OCI-LY1 (cell line): ENCODE measurements around the gene SMYD3.

Source experiments
- H2AFZ ChIP-seq: fragments of 200-600 bp; sonication (generic), shearing (Covaris generic); 2 replicates; pipeline ENCODE4 v1.6.0; 2014; ENCODE audit warnings: antibody characterized with exemption, mild to moderate bottlenecking, low read length
- H3F3A ChIP-seq: fragments of 200-600 bp; sonication (generic), shearing (Covaris generic); 2 replicates; pipeline ENCODE4 v1.6.0; 2014; ENCODE audit warnings: mild to moderate bottlenecking, antibody characterized with exemption, low read length, moderate library complexity; ENCODE audit not compliant: insufficient read depth
- H3K27ac ChIP-seq: fragments of 200-600 bp; sonication (generic); 2 replicates; pipeline ENCODE4 v1.5.1; 2014; ENCODE audit warnings: low read length, mixed run types, mild to moderate bottlenecking, low read depth; ENCODE audit not compliant: poor library complexity, severe bottlenecking
- H3K27me3 ChIP-seq: fragments of 200-600 bp; sonication (generic); 2 replicates; pipeline ENCODE4 v1.6.0; 2014; ENCODE audit warnings: antibody characterized with exemption, mild to moderate bottlenecking, low read length, moderate library complexity; ENCODE audit not compliant: insufficient read depth
- H3K36me3 ChIP-seq: fragments of 200-600 bp; sonication (generic); 2 replicates; pipeline ENCODE4 v1.6.1; 2014; ENCODE audit warnings: mild to moderate bottlenecking, antibody characterized with exemption, low read length, moderate library complexity, mixed read lengths; ENCODE audit not compliant: insufficient read depth
- H3K4me1 ChIP-seq: fragments of 200-600 bp; sonication (generic); 2 replicates; pipeline ENCODE4 v1.5.1; 2014; ENCODE audit warnings: mild to moderate bottlenecking, low read length, moderate library complexity; ENCODE audit not compliant: insufficient read depth, severe bottlenecking
- H3K4me2 ChIP-seq: fragments of 200-600 bp; sonication (generic), shearing (Covaris generic); 2 replicates; pipeline ENCODE4 v1.6.1; 2014; ENCODE audit warnings: low read length
- H3K4me3 ChIP-seq: fragments of 200-600 bp; sonication (generic); 2 replicates; pipeline ENCODE4 v1.5.1; 2014; ENCODE audit warnings: low read length, low read depth, mild to moderate bottlenecking, mixed read lengths; ENCODE audit not compliant: poor library complexity, severe bottlenecking
- H3K79me2 ChIP-seq: fragments of 200-600 bp; shearing (Covaris generic); 2 replicates; pipeline ENCODE4 v1.6.1; 2016; ENCODE audit warnings: mixed run types, low read length, mixed read lengths; ENCODE audit not compliant: insufficient read depth
- H3K9ac ChIP-seq: fragments of 200-600 bp; sonication (generic), shearing (Covaris generic); 2 replicates; pipeline ENCODE4 v1.6.1; 2014; ENCODE audit warnings: mild to moderate bottlenecking, low read length, mixed read lengths
- H3K9me2 ChIP-seq: fragments of 200-600 bp; sonication (generic), shearing (Covaris generic); 2 replicates; pipeline ENCODE4 v1.6.1; 2014; ENCODE audit warnings: low read depth, mild to moderate bottlenecking, low read length, mixed read lengths
- H3K9me3 ChIP-seq: fragments of 200-600 bp; shearing (Covaris generic); 2 replicates; pipeline ENCODE4 v1.6.1; 2014; ENCODE audit warnings: low read length, mixed read lengths
- H4K20me1 ChIP-seq: fragments of 200-600 bp; sonication (generic), shearing (Covaris generic); 2 replicates; pipeline ENCODE4 v1.6.0; 2016; ENCODE audit warnings: mild to moderate bottlenecking, low read length; ENCODE audit not compliant: insufficient read depth
- EZH2 ChIP-seq: fragments of 200-600 bp; sonication (generic), shearing (Covaris generic); IDR thresholded peaks from 2 replicates; pipeline ENCODE4 v1.8.0; 2017; ENCODE audit warnings: borderline replicate concordance, mixed run types, mild to moderate bottlenecking, antibody characterized with exemption, low read length, moderate library complexity, mixed read lengths
- TF ChIP-seq, protein P1 (sequence below): fragments of 200-600 bp; sonication (generic), shearing (Covaris generic); IDR thresholded peaks from 2 replicates; pipeline ENCODE4 v1.5.1; 2017; ENCODE audit warnings: mild to moderate bottlenecking, antibody characterized with exemption, low read length, moderate library complexity, mixed read lengths

SMYD3 gene

DNA sequence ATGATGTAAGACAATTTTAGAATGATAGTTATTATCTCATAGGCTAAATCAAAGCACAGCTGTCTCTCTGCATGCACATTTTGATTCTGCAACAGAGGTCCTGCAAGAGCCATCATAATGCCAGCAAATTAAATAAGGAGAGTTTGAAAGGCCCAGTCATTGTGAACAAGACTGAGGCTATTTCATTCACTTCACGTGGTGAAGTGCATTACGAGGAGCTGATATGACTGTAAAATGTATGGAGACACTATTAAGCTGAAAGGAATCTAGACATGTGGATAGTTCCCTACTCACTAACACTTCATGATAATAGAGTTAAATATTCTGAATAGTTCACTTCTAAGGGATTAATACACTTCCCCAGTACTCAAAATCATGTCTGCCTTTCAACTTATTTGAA is 299.0 kb downstream of the SMYD3 start:
- no peak overlapping the region for H3K9ac ChIP-seq
- H3K4me1 ChIP-seq: no peaks in the 10 kb centered on the region
- no peaks in the 10 kb centered on the region for H3K36me3 ChIP-seq
- H3K4me2 ChIP-seq: no peak overlapping the region
- H3K79me2 ChIP-seq: no peaks in the 10 kb centered on the region
- no peak overlapping the region for H3K27ac ChIP-seq
- H4K20me1 ChIP-seq: no peaks in the 10 kb centered on the region
- H3K9me3 ChIP-seq: no peaks in the 10 kb centered on the region
- no peak overlapping the region for H2AFZ ChIP-seq
- no peaks in the 10 kb centered on the region for H3K27me3 ChIP-seq
- no peaks in the 10 kb centered on the region for H3K9me2 ChIP-seq
- TF ChIP-seq EZH2: no peak
- TF ChIP-seq, protein P1, sequence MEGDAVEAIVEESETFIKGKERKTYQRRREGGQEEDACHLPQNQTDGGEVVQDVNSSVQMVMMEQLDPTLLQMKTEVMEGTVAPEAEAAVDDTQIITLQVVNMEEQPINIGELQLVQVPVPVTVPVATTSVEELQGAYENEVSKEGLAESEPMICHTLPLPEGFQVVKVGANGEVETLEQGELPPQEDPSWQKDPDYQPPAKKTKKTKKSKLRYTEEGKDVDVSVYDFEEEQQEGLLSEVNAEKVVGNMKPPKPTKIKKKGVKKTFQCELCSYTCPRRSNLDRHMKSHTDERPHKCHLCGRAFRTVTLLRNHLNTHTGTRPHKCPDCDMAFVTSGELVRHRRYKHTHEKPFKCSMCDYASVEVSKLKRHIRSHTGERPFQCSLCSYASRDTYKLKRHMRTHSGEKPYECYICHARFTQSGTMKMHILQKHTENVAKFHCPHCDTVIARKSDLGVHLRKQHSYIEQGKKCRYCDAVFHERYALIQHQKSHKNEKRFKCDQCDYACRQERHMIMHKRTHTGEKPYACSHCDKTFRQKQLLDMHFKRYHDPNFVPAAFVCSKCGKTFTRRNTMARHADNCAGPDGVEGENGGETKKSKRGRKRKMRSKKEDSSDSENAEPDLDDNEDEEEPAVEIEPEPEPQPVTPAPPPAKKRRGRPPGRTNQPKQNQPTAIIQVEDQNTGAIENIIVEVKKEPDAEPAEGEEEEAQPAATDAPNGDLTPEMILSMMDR: no peak
- no peaks in the 10 kb centered on the region for H3F3A ChIP-seq
- no peak overlapping the region for H3K4me3 ChIP-seq

DNA sequence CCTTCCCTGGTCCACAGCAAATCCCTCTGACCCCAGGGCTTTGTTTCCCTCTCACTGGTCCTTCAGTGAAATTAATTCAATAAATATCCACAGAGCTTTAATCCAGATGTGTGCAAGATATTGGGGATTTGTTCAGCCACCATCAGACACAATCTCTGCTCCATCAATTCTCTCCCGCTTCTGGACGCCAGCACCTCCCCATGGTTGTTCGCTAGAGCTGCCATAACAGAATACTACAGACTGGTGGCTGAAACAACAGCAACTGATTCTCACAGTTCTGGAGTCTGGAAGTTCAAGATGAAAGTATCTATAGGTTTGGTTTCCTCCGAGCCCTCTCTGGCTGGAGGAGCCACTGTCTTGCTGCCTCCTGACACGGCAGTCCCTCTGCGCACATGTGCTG is 303.9 kb downstream of the SMYD3 start:
- Histone ChIP-seq H3K27me3 (no peaks in the 10 kb centered on the region), H3K4me1 (no peaks in the 10 kb centered on the region), H3K9me2 (no peaks in the 10 kb centered on the region), H3K9ac (no peak overlapping the region), H3K4me2 (no peak overlapping the region), H3K36me3 (no peaks in the 10 kb centered on the region), H3K79me2 (no peaks in the 10 kb centered on the region), H3K27ac (no peak overlapping the region), H2AFZ (no peak overlapping the region), H3F3A (no peaks in the 10 kb centered on the region), H3K9me3 (no peaks in the 10 kb centered on the region), H4K20me1 (no peaks in the 10 kb centered on the region), H3K4me3 (no peak overlapping the region)
- TF ChIP-seq, protein P1: no peak
- TF ChIP-seq EZH2: no peak

DNA sequence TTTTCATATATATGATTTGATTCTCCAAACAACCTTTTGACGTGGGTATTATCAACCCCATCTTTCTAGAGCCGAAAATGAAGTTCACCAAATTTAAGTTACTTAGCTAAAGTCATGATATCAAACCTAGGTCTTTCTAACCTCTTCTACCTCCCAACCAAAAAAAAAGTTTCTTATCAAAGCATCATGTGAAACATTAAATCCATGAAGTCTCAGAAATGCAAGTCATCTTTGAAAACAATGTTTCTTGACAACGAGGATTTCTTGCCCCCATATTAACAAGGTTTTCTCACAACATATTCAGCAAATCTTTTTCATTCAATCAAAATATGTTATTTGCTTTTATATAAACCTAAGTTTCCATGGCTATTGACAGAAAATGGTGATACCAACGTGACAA is 306.3 kb downstream of the SMYD3 start:
- no peaks in the 10 kb centered on the region for H3K9me3 ChIP-seq
- no peaks in the 10 kb centered on the region for H3K27me3 ChIP-seq
- H3K9me2 ChIP-seq: no peaks in the 10 kb centered on the region
- no peaks in the 10 kb centered on the region for H3K36me3 ChIP-seq
- no peak overlapping the region for H3K4me3 ChIP-seq
- H3K4me1 ChIP-seq: no peaks in the 10 kb centered on the region
- no peak overlapping the region for H3K27ac ChIP-seq
- no peak overlapping the region for H3K9ac ChIP-seq
- H2AFZ ChIP-seq: no peak overlapping the region
- no peaks in the 10 kb centered on the region for H4K20me1 ChIP-seq
- H3K4me2 ChIP-seq: no peak overlapping the region
- TF ChIP-seq, protein P1: no peak
- TF ChIP-seq EZH2: no peak
- no peaks in the 10 kb centered on the region for H3F3A ChIP-seq
- no peaks in the 10 kb centered on the region for H3K79me2 ChIP-seq
